HepG2 (cell line): ENCODE results near the gene TNFAIP8L2. TPM values are rescaled to one million over a fixed set of nuclear protein-coding genes. Genes with fewer than 3 reads are reported as not detected.

Source experiments
- ASH2L ChIP-seq: fragments of 300-600, 200-600 bp; sonication (generic); IDR thresholded peaks from 2 replicates; pipeline ENCODE4 v1.7.0; 2017; ENCODE audit warnings: low read depth, mild to moderate bottlenecking, moderate library complexity, mixed read lengths, low read length; ENCODE audit not compliant: insufficient read length
- BRCA1 ChIP-seq: sonication (generic); formaldehyde crosslinking; IDR thresholded peaks from 2 replicates; pipeline ENCODE4 v1.4.0; 2020; ENCODE audit warnings: missing genetic modification reagents
- FOXP1 ChIP-seq, 2 experiments: fragments of 450-650 bp in 1 of 2; IDR thresholded peaks; 2 replicates each; pipeline ENCODE4 v1.6.1; 2017 to 2018; ENCODE audit warnings: antibody characterized with exemption in 1 of 2
- MEIS1 ChIP-seq: sonication (generic); formaldehyde crosslinking; IDR thresholded peaks from 2 replicates; pipeline ENCODE4 v1.9.0; 2021; ENCODE audit warnings: mild to moderate bottlenecking, missing genetic modification reagents, moderate library complexity, borderline replicate concordance
- PHF8 ChIP-seq: sonication (generic); formaldehyde crosslinking; IDR thresholded peaks from 2 replicates; pipeline ENCODE4 v1.5.0; 2020; ENCODE audit warnings: missing genetic modification reagents
- PPARG ChIP-seq: conservative IDR thresholded peaks from 2 replicates; pipeline ENCODE4 v1.6.1; 2016; ENCODE audit warnings: missing biosample characterization, missing genetic modification reagents
- REL ChIP-seq: sonication (generic); formaldehyde crosslinking; conservative IDR thresholded peaks from 2 replicates; pipeline ENCODE4 v1.8.0; 2022; ENCODE audit warnings: mild to moderate bottlenecking, missing genetic modification reagents, moderate library complexity
- SOX5 ChIP-seq: IDR thresholded peaks from 2 replicates; pipeline ENCODE4 v1.6.1; 2016; ENCODE audit warnings: borderline replicate concordance
- TARDBP ChIP-seq: sonication (generic); formaldehyde crosslinking; IDR thresholded peaks from 2 replicates; pipeline ENCODE4 v1.8.0; 2022; ENCODE audit warnings: mild to moderate bottlenecking, missing genetic modification reagents
- ZNF256 ChIP-seq: sonication (generic); formaldehyde crosslinking; conservative IDR thresholded peaks from 2 replicates; pipeline ENCODE4 v1.4.0; 2020; ENCODE audit warnings: missing genetic modification reagents
- ZNF33B ChIP-seq: sonication (generic); formaldehyde crosslinking; IDR thresholded peaks from 2 replicates; pipeline ENCODE4 v1.5.1; 2020; ENCODE audit warnings: mild to moderate bottlenecking, missing genetic modification reagents
- ZNF432 ChIP-seq: sonication (generic); formaldehyde crosslinking; IDR thresholded peaks from 2 replicates; pipeline ENCODE4 v1.5.0; 2020; ENCODE audit warnings: missing genetic modification reagents, mild to moderate bottlenecking, borderline replicate concordance
- ZSCAN9 ChIP-seq: IDR thresholded peaks from 2 replicates; pipeline ENCODE4 v1.6.1; 2016; ENCODE audit warnings: borderline replicate concordance
- polyA plus RNA-seq, 8 experiments: library from polyadenylated mRNA; depleted of rRNA in 3 of 8; stranded (reverse) in 7 of 8; unstranded in 1 of 8; fragments of >200 nt; fragmentation: Illumina TruSeq in 4 of 8; extraction: Trizol in 4 of 8; gene quantifications; 2 replicates each; pipeline versions ENCODE4 v1.2.1 to v1.2.3, GENCODE V29; 2011 to 2016; ENCODE audit warnings: low read depth in 4 of 8, missing spikeins in 1 of 8, mixed read lengths in 1 of 8; ENCODE audit not compliant: insufficient read depth in 1 of 8
- total RNA-seq, 5 experiments: library from RNA; depleted of rRNA; stranded (reverse); fragments of >200 nt; fragmentation: Illumina TruSeq; extraction: Trizol; gene quantifications; 2 replicates each; pipeline ENCODE4 v1.2.3, GENCODE V29; 2016; ENCODE audit warnings: low read depth in 1 of 5
- TF ChIP-seq, protein P1 (sequence below): sonication (generic); formaldehyde crosslinking; IDR thresholded peaks from 2 replicates; pipeline ENCODE4 v1.8.1; 2023; ENCODE audit warnings: missing genetic modification reagents, inconsistent platforms, borderline replicate concordance
- TF ChIP-seq, protein P2 (sequence below): sonication (generic); formaldehyde crosslinking; conservative IDR thresholded peaks from 2 replicates; pipeline ENCODE4 v1.4.0; 2020; ENCODE audit warnings: missing genetic modification reagents
- TF ChIP-seq, protein P3 (sequence below): sonication (generic); formaldehyde crosslinking; IDR thresholded peaks from 2 replicates; pipeline ENCODE4 v1.4.0; 2020; ENCODE audit warnings: missing genetic modification reagents
- TF ChIP-seq, protein P4 (sequence below): sonication (generic); formaldehyde crosslinking; IDR thresholded peaks from 2 replicates; pipeline ENCODE4 v1.4.0; 2020; ENCODE audit warnings: missing genetic modification reagents
- TF ChIP-seq, protein P5 (sequence below): fragments of 450-650 bp; IDR thresholded peaks from 2 replicates; pipeline ENCODE4 v1.6.1; 2017

The TNFAIP8L2 gene
- total and polyA plus RNA-seq, 2 of the 13 experiments (the other 11 are each of a cell fraction or from before 2014, with no cell fraction given) = not detected

DNA sequence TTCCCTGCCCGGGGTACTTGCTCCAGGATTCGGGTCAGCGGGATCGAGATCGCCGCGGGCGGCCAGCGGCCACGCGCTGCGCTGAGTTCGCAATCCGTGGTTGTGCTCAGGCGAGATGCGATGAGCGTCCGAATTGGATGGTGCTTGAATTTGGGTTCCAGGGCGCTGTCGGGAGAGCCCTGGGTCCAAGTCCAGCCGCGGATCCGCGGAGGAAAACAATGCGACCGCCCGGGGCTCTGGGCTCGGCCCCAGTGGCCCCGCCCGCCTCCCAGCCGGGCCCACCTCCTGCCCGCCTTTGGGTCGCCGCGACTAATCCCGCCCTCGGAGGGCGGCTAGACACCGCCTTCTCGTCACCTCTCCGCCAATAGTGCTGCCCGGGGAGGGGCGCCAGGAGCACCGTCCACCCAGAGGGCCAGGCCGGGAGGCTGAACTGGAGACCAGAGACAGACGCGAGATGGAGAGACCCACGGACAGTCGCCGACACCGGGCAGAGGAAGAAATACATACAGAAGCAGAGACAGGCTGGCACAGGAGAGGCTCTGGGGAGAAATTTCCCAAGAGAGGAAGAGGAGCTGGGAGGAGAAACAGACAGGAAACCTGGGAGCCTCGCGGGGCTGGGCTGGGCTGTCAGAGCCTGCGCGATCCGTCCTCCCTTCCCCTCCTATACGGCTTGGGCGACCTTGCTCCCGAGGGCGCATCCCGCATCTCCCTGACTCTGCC lies 9.9 kb upstream of the TNFAIP8L2 start, which contains the start of gene SEMA6C (continued):
- TF ChIP-seq FOXP1 (IDR thresholded peaks at IDR 0.05) (no peak), FOXP1 (CRISPR knock-in tag; IDR thresholded peaks at IDR 0.05) (no peak), BRCA1 (CRISPR knock-in tag) (no peak), PPARG (CRISPR knock-in tag) (0 out of 2 replicates have a peak, but pooled peaks have one; percentile 40), ZNF33B (no peak; the same call in 1 of the 2 replicates), ZSCAN9 (CRISPR knock-in tag) (no peak), SOX5 (CRISPR knock-in tag) (no peak; the same call in 1 of the 2 replicates), PHF8 (CRISPR knock-in tag) (peak; percentile 59; the same call in 1 of the 2 replicates), ZNF432 (CRISPR knock-in tag) (no peak), ZNF256 (CRISPR knock-in tag) (no peak), REL (CRISPR knock-in tag) (no peak), MEIS1 (CRISPR knock-in tag) (0 out of 2 replicates have a peak, but pooled peaks have one; percentile 12), ASH2L (no peak), TARDBP (no peak; the same call in 1 of the 2 replicates)
- TF ChIP-seq, protein P1, sequence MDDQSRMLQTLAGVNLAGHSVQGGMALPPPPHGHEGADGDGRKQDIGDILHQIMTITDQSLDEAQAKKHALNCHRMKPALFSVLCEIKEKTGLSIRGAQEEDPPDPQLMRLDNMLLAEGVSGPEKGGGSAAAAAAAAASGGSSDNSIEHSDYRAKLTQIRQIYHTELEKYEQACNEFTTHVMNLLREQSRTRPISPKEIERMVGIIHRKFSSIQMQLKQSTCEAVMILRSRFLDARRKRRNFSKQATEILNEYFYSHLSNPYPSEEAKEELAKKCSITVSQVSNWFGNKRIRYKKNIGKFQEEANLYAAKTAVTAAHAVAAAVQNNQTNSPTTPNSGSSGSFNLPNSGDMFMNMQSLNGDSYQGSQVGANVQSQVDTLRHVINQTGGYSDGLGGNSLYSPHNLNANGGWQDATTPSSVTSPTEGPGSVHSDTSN (CRISPR knock-in tag) = no peak
- TF ChIP-seq, protein P2, sequence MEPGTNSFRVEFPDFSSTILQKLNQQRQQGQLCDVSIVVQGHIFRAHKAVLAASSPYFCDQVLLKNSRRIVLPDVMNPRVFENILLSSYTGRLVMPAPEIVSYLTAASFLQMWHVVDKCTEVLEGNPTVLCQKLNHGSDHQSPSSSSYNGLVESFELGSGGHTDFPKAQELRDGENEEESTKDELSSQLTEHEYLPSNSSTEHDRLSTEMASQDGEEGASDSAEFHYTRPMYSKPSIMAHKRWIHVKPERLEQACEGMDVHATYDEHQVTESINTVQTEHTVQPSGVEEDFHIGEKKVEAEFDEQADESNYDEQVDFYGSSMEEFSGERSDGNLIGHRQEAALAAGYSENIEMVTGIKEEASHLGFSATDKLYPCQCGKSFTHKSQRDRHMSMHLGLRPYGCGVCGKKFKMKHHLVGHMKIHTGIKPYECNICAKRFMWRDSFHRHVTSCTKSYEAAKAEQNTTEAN (CRISPR knock-in tag) = no peak
- TF ChIP-seq, protein P3, sequence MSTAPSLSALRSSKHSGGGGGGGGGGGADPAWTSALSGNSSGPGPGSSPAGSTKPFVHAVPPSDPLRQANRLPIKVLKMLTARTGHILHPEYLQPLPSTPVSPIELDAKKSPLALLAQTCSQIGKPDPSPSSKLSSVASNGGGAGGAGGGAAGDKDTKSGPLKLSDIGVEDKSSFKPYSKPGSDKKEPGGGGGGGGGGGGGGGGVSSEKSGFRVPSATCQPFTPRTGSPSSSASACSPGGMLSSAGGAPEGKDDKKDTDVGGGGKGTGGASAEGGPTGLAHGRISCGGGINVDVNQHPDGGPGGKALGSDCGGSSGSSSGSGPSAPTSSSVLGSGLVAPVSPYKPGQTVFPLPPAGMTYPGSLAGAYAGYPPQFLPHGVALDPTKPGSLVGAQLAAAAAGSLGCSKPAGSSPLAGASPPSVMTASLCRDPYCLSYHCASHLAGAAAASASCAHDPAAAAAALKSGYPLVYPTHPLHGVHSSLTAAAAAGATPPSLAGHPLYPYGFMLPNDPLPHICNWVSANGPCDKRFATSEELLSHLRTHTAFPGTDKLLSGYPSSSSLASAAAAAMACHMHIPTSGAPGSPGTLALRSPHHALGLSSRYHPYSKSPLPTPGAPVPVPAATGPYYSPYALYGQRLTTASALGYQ = 0 out of 2 replicates have a peak, but pooled peaks have one; percentile 52
- TF ChIP-seq, protein P4, sequence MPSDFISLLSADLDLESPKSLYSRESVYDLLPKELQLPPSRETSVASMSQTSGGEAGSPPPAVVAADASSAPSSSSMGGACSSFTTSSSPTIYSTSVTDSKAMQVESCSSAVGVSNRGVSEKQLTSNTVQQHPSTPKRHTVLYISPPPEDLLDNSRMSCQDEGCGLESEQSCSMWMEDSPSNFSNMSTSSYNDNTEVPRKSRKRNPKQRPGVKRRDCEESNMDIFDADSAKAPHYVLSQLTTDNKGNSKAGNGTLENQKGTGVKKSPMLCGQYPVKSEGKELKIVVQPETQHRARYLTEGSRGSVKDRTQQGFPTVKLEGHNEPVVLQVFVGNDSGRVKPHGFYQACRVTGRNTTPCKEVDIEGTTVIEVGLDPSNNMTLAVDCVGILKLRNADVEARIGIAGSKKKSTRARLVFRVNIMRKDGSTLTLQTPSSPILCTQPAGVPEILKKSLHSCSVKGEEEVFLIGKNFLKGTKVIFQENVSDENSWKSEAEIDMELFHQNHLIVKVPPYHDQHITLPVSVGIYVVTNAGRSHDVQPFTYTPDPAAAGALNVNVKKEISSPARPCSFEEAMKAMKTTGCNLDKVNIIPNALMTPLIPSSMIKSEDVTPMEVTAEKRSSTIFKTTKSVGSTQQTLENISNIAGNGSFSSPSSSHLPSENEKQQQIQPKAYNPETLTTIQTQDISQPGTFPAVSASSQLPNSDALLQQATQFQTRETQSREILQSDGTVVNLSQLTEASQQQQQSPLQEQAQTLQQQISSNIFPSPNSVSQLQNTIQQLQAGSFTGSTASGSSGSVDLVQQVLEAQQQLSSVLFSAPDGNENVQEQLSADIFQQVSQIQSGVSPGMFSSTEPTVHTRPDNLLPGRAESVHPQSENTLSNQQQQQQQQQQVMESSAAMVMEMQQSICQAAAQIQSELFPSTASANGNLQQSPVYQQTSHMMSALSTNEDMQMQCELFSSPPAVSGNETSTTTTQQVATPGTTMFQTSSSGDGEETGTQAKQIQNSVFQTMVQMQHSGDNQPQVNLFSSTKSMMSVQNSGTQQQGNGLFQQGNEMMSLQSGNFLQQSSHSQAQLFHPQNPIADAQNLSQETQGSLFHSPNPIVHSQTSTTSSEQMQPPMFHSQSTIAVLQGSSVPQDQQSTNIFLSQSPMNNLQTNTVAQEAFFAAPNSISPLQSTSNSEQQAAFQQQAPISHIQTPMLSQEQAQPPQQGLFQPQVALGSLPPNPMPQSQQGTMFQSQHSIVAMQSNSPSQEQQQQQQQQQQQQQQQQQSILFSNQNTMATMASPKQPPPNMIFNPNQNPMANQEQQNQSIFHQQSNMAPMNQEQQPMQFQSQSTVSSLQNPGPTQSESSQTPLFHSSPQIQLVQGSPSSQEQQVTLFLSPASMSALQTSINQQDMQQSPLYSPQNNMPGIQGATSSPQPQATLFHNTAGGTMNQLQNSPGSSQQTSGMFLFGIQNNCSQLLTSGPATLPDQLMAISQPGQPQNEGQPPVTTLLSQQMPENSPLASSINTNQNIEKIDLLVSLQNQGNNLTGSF = 0 out of 2 replicates have a peak, but pooled peaks have one; percentile 43
- TF ChIP-seq, protein P5, sequence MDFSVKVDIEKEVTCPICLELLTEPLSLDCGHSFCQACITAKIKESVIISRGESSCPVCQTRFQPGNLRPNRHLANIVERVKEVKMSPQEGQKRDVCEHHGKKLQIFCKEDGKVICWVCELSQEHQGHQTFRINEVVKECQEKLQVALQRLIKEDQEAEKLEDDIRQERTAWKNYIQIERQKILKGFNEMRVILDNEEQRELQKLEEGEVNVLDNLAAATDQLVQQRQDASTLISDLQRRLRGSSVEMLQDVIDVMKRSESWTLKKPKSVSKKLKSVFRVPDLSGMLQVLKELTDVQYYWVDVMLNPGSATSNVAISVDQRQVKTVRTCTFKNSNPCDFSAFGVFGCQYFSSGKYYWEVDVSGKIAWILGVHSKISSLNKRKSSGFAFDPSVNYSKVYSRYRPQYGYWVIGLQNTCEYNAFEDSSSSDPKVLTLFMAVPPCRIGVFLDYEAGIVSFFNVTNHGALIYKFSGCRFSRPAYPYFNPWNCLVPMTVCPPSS = no peak
